ENCODE measurements around the gene SCN5A.

GRCh38 chr3:38582316-38582715, 67.2 kb downstream of the SCN5A start:
- TF ChIP-seq POLR2A (IDR thresholded peaks at IDR 0.05) (no peak), CTCF (IDR thresholded peaks at IDR 0.05) (no peak)
